ENCODE data around the gene SLC26A8.

- no peak for TF ChIP-seq CTCF (IDR thresholded peaks at IDR 0.05)
- no peak for TF ChIP-seq POLR2A (IDR thresholded peaks at IDR 0.05)
Measured at GRCh38 chr6:36015666-36016065, 8.8 kb downstream of the SLC26A8 start.
